Activated CD4-positive, alpha-beta T cell treated with anti-CD3 and anti-CD28 coated beads, Interleukin-2, amount 50 U/mL, for 24 hours (primary cell): ENCODE results near the gene PRICKLE3.
"Not testable (repeated sequence)": the region's sequence is repeated elsewhere in the genome, so short reads cannot be mapped to it uniquely, and the experiment has no call there.

Source experiments
- DNase-seq, 2 donors: peaks; one replicate each; pipeline ENCODE4 v3.0.0-alpha.2; 2020; ENCODE audit warnings: low read depth in 1 of 2, low spot score in 1 of 2

Gene PRICKLE3

DNA sequence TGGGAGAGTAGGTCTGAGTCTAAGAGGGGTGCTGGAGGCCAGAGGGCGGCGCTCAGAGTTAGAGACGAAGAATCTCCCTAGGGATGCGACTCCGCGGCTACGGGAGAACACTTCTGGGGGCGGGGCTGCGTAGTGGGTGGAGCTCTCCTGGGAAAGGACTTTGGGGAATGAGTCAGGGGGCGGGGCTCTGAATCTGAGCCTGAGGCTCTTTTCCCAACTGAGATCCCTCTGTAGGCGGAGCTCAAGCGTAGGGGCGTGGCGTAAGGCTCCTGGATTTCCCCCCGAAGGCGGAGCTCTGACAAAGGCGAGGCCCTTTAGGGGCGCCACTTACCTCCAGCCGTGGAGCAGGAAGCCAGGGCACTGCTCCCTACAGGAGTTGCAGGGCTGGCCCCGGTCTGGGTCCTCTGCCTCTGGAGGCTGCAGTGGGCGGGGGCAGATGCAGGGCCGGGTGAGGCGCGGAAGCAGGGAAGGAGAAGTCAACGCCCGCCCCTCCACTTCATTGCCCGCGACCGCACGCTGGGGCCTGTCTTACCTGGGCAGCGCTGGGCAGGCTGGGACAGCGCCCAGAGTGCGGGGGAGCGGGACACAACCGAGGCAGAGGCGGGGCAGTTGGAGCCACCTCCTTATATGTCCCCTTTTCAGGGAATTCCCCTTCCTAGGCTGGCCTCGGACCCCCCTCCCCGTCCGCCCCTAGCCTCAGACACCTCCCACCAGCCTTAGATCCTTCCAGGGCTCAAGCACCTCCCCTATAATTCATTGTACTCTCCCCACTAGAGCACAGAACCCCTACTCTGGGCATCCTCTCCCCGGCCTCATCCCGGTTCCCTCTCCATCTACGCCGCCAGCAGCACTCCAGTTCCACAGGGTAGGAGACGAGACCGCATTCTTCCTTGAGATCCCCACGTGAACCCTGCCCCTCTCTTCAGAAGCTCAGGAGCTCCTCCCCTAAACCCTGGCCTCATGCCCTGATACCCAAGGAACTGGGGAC is 1.6 kb downstream of the PRICKLE3 start:
- DNase-seq, result no peak

DNA sequence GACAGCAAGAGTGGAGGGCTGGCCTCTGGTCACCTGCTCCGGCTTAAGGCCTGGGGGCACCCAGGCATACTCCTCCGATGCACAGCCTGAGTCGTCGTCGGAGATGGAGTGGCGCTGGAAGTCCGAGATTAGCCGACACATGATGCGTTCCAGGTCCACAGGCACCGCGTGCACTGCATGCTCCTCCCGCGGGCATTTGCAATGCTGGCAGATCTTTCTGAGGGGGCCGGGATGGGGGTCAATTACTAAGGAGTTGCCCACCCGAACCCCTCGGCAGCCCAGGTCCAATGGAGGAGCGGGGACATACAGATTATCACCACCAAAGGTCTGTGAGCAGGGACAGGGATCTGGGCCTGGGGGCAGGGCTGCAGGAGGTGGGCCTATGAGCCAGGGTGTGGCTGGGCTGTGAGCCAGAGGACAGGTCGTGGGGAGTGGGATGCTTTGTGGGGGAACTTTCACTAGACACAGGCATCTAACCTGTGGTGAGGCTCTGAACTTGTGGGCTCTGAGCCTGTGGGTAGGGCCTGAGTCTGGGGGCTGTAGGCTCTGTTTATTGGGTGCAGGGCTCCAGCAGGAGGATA is 2.4 kb downstream of the PRICKLE3 start:
- no peak for DNase-seq

GRCh38 chrX:49179358-49179757 is 6.8 kb downstream of the PRICKLE3 start:
- no peak for DNase-seq

- DNase-seq, result no peak
These were observed 7.6 kb downstream of the PRICKLE3 start for GRCh38 chrX:49178537-49178936.

DNA sequence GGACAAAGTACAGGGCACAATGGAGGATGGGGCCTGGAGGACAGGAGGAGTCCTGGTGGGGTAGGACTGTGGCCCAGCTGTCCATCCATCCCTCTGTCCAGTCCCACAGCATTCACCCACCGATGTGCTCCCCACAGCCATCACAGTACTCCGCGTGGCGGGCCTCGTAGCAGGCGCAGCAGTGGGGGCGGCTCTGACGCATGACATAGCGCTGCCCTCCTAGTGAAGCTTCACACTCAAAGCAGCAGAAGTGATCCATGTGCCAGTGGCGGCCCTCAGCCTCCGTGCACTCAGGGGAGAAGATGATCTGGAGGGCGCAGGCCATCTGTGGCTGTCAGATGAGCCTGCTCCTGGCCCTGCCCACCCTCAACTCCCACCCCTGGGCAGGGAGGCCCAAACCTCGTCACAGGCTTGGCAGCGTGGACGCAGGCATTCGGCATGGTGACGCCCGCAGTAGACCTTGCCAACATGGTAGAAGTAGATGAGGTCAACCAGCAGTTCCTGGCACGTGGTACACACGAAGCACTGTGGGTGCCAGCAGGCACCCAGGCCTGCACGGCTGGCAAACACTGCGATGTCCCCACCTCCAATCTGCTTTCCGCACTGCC is 8.2 kb downstream of the PRICKLE3 start:
- DNase-seq, result no peak

DNA sequence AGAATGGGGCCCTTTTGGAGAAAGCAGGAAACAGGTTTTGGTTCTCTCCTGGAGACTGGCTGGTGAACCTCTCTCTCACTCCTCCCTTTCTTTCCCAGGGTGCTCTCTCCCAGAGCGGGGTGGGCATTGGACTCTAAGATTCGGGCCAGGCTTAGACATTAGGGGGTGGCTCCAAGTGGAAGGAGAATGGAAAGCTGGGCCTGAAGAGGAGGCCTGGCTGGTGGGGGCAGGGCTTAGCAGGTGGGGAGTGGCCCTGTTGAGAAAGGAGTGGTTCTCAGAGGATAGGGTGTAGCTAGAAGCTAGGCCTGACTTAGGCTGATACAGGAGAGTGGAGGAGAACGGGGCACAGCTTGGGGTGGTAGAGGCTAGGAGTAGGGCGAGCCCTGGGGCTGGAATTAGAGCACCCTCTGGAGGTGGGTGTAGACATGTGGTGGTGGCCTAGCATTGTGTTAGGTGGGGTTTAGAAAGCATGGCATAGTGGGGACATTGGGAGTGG is 8.8 kb downstream of the PRICKLE3 start:
- DNase-seq, result no peak

- no peak for DNase-seq
These were observed 9.5 kb downstream of the PRICKLE3 start for GRCh38 chrX:49176421-49177326.

GRCh38 chrX:49175435-49176274 is 10.5 kb downstream of the PRICKLE3 start:
- DNase-seq, result no peak

- no peak for DNase-seq
These were observed 11.4 kb downstream of the PRICKLE3 start for GRCh38 chrX:49174723-49175122.

GRCh38 chrX:49173544-49173943 is 12.6 kb downstream of the PRICKLE3 start:
- not testable (repeated sequence) for DNase-seq

GRCh38 chrX:49172280-49172780 is 13.8 kb downstream of the PRICKLE3 start:
- peak in 1 of 2 donors; percentile 45 for DNase-seq

GRCh38 chrX:49171752-49172279 is 14.4 kb downstream of the PRICKLE3 start, which contains the start of gene PLP2:
Gene PLP2, plus strand, starts transcription at chrX:49171898. Its CDS starts 103 bp downstream, at chrX:49172001.
- DNase-seq, result peak in 1 of 2 donors; percentile 50

DNA sequence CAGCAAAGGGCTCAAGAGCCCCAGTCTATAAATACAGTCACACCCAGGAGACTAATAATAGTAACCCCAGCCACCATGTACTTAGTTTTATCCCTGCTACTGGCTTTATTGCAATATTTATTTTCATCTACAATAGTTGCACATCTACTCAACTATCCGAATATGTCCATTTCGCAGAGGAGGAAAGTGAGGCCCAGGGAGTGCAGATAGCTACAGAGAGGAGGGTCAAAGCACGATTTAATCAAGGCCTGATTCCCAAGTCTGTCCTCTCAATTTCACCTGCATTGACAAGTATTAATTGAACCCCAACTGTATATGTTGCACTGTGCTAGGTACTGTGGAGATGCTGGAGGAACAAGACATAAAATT is 18.4 kb downstream of the PRICKLE3 start:
- no peak for DNase-seq

DNA sequence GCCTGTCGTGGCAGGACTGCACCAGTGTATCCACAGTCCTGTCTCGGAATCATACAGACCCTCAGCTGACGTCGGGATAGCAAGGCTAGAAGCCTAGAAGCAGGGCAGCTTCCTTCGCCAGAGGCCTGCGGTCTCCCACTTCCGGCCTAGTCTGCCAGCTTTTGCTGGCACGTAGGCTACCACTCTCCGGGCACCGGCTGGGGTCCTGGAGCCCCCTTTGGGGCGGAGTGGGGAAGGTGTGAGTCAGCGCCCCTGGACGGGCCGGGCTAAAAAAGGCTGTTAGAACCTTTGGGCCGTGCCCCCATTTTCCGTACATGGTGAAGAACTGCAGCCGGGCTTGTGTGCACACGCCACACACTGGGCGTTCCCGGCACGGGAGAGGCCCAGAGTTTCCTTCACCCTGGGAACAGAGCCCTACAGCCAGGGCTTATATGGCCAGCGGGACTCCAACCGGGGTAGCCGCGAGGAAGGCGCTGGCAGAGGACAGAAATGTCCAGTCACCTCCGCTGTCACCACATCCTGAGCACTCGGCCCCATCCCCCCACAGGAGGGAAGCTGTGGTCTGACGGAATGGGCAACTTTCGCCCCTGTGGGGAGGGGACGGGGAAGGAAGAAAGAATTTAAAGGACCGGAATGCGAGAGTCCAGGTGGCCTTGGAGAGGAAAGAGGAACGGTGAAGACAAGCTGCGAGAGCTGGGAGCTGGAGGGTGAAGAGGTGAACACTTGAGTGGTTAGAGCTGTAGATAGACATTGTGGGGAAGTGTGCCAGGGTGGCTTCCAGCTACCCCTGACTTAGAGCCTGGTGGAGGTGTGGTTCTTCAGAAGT is 19.0 kb downstream of the PRICKLE3 start:
- DNase-seq, result peak in 1 of 2 donors; percentile 40

GRCh38 chrX:49165901-49166881 is 20.0 kb downstream of the PRICKLE3 start:
- DNase-seq, result peak; percentile 36 to 53

DNA sequence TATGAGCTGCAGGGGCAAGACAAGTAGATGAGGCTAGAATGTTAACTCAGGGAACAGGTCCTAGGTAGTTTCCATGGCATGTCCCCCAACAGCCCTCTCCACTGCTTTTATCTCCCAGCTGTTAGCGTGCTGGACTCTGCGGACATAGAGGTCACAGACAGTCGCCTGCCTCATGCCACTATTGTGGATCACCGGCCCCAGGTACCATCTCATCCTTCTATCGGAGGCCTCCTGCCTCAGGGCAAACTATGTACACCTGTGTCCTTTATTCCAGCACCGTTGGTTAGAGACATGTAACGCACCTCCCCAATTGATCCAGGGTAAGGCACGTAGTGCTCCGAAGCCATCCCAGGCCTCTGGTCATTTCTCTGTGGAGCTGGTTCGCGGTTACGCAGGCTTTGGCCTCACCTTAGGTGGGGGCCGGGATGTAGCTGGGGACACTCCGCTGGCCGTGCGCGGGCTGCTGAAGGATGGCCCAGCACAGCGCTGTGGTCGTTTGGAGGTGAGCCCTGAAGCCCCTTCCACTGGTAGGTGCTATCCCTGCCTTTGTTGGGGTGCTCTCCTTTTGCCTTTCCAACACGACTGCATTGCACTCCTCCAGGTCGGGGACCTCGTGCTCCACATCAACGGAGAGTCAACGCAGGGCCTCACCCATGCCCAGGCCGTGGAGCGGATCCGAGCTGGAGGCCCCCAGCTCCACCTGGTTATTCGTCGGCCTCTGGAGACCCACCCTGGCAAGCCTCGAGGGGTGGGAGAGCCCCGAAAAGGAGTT is 21.4 kb downstream of the PRICKLE3 start:
- DNase-seq, result no peak
